ENCODE results near the gene CPM.

DNA sequence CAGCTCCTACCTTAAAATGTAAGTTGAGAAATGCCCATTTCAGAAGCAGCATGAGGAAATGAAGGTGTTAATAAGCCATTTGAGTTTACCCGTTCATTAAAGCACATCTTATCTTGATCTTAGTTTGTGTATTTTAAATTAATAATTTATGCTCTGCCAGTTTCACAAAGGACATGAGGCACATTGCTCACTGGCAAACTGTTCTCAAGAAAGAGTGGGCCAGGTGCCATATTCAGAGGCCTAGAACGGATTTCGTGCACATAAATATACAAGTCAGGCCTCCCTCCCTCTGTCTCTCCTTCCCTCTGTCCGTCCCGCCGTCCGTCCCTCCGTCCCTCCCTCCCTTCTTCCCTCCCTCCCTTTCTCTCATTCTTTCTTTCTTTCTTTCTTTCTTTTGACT, 29.5 kb downstream of the CPM start:
- TF ChIP-seq POLR2AphosphoS5 (IDR thresholded peaks at IDR 0.05), result no peak
- TF ChIP-seq, protein P1, sequence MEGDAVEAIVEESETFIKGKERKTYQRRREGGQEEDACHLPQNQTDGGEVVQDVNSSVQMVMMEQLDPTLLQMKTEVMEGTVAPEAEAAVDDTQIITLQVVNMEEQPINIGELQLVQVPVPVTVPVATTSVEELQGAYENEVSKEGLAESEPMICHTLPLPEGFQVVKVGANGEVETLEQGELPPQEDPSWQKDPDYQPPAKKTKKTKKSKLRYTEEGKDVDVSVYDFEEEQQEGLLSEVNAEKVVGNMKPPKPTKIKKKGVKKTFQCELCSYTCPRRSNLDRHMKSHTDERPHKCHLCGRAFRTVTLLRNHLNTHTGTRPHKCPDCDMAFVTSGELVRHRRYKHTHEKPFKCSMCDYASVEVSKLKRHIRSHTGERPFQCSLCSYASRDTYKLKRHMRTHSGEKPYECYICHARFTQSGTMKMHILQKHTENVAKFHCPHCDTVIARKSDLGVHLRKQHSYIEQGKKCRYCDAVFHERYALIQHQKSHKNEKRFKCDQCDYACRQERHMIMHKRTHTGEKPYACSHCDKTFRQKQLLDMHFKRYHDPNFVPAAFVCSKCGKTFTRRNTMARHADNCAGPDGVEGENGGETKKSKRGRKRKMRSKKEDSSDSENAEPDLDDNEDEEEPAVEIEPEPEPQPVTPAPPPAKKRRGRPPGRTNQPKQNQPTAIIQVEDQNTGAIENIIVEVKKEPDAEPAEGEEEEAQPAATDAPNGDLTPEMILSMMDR (IDR thresholded peaks at IDR 0.05), result no peak
- TF ChIP-seq EP300 (IDR thresholded peaks at IDR 0.05), result no peak
- no peak for TF ChIP-seq POLR2A (IDR thresholded peaks at IDR 0.05)
